Ishikawa (cell line): ENCODE data around the gene TBC1D14.
A peak's percentile ranks its signal among the peaks of the same experiment; 100 is the strongest.

Experiments used
- EGR1 ChIP-seq: IDR thresholded peaks from 2 replicates; pipeline ENCODE4 v1.6.1; 2012
- EP300 ChIP-seq: IDR thresholded peaks from 2 replicates; pipeline ENCODE4 v1.6.1; 2012; ENCODE audit warnings: borderline replicate concordance
- FOXM1 ChIP-seq: IDR thresholded peaks from 2 replicates; pipeline ENCODE4 v1.6.1; 2012; ENCODE audit warnings: low read depth, borderline replicate concordance
- RAD21 ChIP-seq: IDR thresholded peaks from 2 replicates; pipeline ENCODE4 v1.6.1; 2012; ENCODE audit warnings: low read depth
- TAF1 ChIP-seq: IDR thresholded peaks from 2 replicates; pipeline ENCODE4 v1.6.1; 2012; ENCODE audit warnings: low read depth, mild to moderate bottlenecking
- YY1 ChIP-seq: IDR thresholded peaks from 2 replicates; pipeline ENCODE4 v1.6.1; 2012; ENCODE audit warnings: low read depth
- TF ChIP-seq, protein P1 (sequence below): IDR thresholded peaks from 2 replicates; pipeline ENCODE4 v1.6.1; 2012

DNA sequence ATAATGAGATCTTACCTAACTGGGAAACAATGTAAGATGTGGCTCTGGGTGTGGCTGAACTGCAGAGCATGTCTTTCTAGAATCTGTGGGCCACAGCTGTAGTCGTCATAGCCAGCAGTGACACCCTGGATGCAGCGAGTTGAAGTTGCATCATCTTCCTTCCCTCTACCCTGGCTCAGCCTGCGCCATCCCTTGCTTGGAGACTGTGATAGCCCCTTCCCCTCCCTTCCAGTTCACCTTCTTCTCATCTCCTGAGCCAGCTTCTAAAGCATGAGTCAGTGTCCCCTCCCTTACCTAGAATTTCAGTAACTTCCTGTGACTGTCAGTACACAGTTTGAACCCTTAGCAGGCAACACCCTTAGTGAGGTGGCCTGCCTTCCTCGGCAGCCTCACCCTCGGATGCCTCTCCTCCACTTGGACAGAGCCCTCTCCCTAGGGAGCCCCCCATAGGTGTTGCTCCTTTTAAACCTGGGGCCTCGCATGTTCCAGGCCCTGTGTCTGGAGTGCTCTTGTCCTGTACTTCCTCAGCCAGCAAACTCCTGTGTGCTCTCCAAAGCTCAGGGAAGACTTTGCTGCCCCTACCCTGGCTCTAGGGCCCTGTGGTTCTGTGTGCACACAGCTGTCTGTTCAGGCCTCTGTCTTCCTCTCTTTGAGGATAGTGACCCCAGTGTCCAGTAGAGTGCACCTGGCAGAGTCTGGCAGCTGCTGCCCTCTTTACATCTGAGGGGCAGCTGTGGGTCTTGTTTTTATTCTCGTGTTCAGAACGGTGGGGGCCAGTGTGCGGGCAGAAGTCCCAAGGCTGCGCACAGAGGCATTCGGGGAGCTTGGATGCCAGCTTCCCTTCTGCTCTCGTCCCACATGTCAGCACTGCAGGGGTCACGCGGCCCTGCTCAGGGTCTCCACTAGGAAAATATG lies 89.8 kb downstream of the TBC1D14 start:
- TF ChIP-seq TAF1, result no peak
- TF ChIP-seq EGR1, result no peak
- TF ChIP-seq FOXM1, result no peak
- no peak for TF ChIP-seq YY1
- TF ChIP-seq EP300, result no peak
- no peak for TF ChIP-seq RAD21
- TF ChIP-seq, protein P1, sequence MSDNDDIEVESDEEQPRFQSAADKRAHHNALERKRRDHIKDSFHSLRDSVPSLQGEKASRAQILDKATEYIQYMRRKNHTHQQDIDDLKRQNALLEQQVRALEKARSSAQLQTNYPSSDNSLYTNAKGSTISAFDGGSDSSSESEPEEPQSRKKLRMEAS, result peak; percentile 17; the same call in 1 of the 2 replicates
